Motor neuron (in vitro differentiated cells): Measurements from ENCODE around the gene OPHN1. TPM values are rescaled to one million over a fixed set of nuclear protein-coding genes. Genes with fewer than 3 reads are reported as not detected.

Experiments used
- ATAC-seq, 8 experiments: fragments of 200-7000 bp; cut with Tn5 transposase; replicated peaks in 6 of 8; 2 replicates each; pipeline ENCODE4 v1.8.0; 2021; ENCODE audit warnings: mild to moderate bottlenecking in 8 of 8, moderate library complexity in 8 of 8
- H3K27ac ChIP-seq, 2 donors: fragments of 250-450 bp; sonication (Bioruptor Pico); 2 replicates each; pipeline ENCODE4 v1.9.0; 2021; ENCODE audit warnings: antibody characterized with exemption in 2 of 2, mild to moderate bottlenecking in 2 of 2, moderate library complexity in 1 of 2
- H3K4me1 ChIP-seq, 2 donors: fragments of 250-450 bp; sonication (Bioruptor Pico); replicated peaks in 1 of 2; 2 replicates each; pipeline ENCODE4 v1.6.1; 2021; ENCODE audit warnings: antibody characterized with exemption in 2 of 2, mild to moderate bottlenecking in 2 of 2, moderate library complexity in 1 of 2
- H3K4me3 ChIP-seq, 5 donors: fragments of 250-450 bp; sonication (Bioruptor Pico); 2 replicates each; pipeline ENCODE4 v1.9.0; 2021; ENCODE audit warnings: antibody characterized with exemption in 5 of 5, mild to moderate bottlenecking in 5 of 5, moderate library complexity in 4 of 5
- WGBS, 10 experiments: fragments of 450-650 bp; shearing (Covaris generic); methylation state at CpG; one replicate each; pipeline ENCODE4 v1.0.0; 2022; 5-methylcytosine and 5-hydroxymethylcytosine counted together
- in situ Hi-C, 9 experiments: fragments of 400-800 bp; cut with MboI; loops; one replicate each; pipeline ENCODE4 v1.15.0; 2021; ENCODE audit warnings: low sequenced_read_pairs in 9 of 9, low pct_unique_long_range_greater_than_20kb in 2 of 9; ENCODE audit not compliant: unreplicated experiment in 9 of 9
- total RNA-seq, 8 experiments: library from RNA; unstranded; fragments of 300-600 nt; gene quantifications; 2 replicates each; pipeline versions ENCODE4 v1.2.3 to v1.2.4, GENCODE V29; 2022

The OPHN1 gene
- total RNA-seq, 8 experiments from 2014 or later: 4.6 to 13.9 (median 6.1) TPM

DNA sequence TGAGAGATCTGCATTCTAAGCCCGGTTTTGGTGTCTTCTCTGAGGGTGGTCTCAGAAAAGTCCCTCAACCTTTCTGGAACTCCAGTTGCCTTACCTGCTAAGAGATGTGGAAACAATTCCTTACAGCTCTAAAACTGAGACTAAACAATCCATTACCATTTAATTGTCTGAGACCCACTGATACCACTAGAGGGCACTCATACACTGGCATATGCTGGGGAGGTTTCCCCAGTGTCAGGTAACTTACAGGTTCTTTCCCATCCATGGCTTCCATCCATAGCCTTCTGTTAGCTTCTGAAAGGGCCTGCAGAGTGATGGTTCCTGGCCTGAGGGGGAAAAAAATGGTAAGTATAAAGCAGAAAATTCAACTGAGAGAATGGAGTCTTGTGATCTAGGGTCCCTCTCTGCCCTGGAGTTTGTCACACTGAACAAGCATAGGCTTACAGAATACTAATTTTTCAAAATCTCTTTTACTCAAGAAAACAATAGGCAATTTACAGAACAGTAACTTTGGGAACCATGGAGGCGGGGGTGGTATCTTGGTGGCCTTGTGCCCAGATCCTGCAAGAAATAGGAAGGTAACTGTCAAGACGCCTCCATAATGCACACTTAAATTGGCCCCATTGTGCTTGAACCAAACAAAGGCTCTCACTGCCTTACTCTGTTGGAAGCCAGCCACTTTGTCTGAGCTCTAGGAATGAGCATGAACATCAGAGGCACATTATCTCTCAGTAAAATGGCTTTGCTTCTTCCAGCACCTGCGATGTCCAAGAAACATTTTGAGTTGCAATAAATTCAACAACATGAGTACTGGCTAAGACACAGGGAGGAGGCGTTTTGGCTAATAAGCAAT, 236.1 kb downstream of the OPHN1 start:
- in situ Hi-C loops: loop anchor here in 3 of 9 experiments (25.0 kb wide), 1 partner anchor 265 kb away; no protein-coding TSS in a partner anchor
- H3K27ac ChIP-seq: no peak overlapping the region
- WGBS, 10 experiments: 0 to 64% (median 52%) methylated on average over 1 to 4 of the region's 5 CpGs; no CpG with 5 or more reads in 5 of the 10 experiments
- ATAC-seq: peak in 7 of 8 experiments; percentile 46 to 76 (median 54)
- H3K4me3 ChIP-seq: no peak overlapping the region
- no peaks in the 10 kb centered on the region for H3K4me1 ChIP-seq

DNA sequence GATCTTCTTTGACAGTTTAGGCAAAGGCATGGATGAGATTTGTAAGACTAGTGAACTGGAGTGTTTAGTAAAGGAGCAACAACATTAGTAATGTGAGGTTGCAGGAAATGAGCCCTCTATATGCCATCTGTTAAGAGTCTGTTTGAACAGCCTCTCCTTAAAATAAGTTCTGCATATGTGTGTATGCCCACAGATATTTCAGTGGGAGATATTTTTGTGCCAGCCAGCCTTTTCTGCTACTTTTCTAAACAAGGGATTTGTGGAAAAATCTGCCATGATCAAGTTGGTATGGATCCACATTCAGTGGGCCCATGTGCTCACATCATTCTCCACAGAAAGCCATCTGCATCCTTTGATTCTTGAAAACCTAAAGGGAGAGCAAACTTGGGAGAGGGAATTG, 237.7 kb downstream of the OPHN1 start:
- in situ Hi-C loops: loop anchor here in 3 of 9 experiments (25.0 kb wide), 1 partner anchor 267 kb away; no protein-coding TSS in a partner anchor
- Histone ChIP-seq H3K4me1 (no peaks in the 10 kb centered on the region), H3K27ac (no peak overlapping the region), H3K4me3 (no peak overlapping the region)
- no peak for ATAC-seq

DNA sequence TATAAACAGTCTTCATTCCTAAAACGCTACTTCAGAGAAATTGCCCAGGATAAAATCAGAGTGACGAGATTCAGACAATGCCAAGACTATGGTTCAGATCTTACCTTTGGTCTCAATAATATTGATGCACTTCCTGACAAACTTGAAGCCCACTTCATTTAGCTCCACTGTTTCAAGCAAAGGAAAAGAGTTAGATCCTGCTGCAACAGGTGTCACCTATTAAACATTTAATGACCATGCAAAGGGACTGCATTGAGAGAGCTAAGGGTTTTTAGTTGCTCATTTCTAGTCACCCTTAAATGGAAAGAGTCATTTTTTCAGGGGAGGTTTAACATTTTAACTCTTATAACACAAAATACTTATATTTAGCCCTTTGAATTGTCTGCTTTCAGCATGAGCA, 239.5 kb downstream of the OPHN1 start:
- in situ Hi-C loops: loop anchor here in 3 of 9 experiments (25.0 kb wide), 1 partner anchor 269 kb away; no protein-coding TSS in a partner anchor
- 45 to 80% methylated on average over 1 to 2 of the region's 2 CpGs; no CpG with 5 or more reads in 8 of the 10 experiments for WGBS, 10 experiments
- H3K4me3 ChIP-seq: no peak overlapping the region
- no peak overlapping the region for H3K27ac ChIP-seq
- no peak for ATAC-seq
- no peaks in the 10 kb centered on the region for H3K4me1 ChIP-seq

DNA sequence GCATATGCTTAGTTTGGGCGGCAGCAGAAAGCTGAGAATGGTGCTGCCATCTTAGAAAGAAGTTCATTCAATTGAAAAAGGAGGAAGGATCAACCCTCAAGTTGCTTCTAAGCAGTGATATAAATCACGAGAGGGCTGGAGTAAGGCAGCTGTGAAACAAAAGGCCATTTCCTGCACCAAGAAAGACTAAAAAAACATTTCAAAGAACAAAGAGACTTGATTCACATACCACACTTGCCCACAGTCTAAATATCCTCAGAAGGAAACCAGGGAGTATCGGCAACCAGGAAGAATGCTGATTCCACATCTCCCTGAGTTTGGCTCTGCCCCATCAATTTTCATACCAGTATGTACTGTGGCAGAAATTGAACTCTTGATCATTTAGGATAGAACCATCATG, 240.1 kb downstream of the OPHN1 start:
- no peak overlapping the region for H3K4me3 ChIP-seq
- H3K4me1 ChIP-seq: no peaks in the 10 kb centered on the region
- 20 to 62% (median 20%) methylated on average over 1 to 3 of the region's 3 CpGs; no CpG with 5 or more reads in 7 of the 10 experiments for WGBS, 10 experiments
- peak in 1 of 8 experiments; percentile 36 for ATAC-seq
- in situ Hi-C loops: loop anchor here in 3 of 9 experiments (25.0 kb wide), 1 partner anchor 269 kb away; no protein-coding TSS in a partner anchor
- no peak overlapping the region for H3K27ac ChIP-seq

DNA sequence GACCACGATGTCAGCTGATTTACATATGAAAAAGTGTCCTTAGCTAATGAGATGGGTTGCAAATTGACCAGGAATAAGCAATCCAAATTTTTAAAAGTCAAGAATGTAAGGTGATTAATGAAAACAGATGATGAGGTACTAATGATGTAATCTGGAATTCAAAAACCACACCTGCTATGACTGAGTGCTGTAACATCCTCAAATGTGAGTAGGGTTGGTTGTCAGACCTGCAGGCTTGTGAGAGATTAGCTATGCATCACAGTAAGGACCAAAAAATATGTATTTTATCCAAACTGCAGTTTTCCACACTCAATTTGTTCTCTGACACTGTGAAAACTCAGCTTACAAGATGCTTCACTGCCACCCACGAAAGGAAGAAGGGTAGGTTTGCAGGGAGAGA, 242.5 kb downstream of the OPHN1 start:
- ATAC-seq: no peak
- H3K4me3 ChIP-seq: no peak overlapping the region
- H3K4me1 ChIP-seq: no peaks in the 10 kb centered on the region
- H3K27ac ChIP-seq: no peak overlapping the region
- WGBS, 10 experiments: 17 to 80% (median 26%) methylated on average over 1 to 2 of the region's 2 CpGs; no CpG with 5 or more reads in 4 of the 10 experiments
- in situ Hi-C loops: loop anchor here in 3 of 9 experiments (25.0 kb wide), 1 partner anchor 272 kb away; no protein-coding TSS in a partner anchor

DNA sequence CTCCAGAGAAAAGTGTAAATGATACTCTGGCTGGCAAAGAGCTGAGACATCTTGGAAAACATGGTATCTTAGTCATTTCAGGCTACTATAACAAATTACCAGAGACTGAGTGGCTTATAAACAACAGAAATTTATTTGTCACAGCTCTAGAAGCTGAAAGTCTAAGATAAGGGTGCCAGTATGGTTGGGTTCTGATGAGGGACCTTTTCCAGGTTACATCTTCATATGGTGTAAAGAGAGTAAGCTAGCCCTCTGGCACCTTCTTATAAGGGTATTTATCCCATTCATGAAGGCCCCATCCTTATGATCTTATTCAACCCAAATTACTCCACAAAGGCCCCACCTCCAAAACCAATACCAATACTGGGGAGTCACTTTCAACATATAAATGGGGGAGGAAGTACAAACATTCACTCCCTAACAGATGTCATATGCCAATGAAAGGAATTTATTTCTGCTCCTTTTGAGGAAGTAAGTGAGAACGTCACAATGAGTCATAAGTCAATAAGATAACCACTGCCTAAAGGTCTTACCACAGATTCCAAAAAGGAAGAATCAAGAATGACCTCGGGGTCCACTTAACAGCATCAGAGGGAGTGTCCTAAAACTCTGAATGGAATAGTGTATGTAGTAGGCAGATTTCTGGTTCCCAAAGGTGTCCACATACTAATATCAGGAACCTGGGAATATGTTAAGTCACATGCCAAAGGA, 246.6 kb downstream of the OPHN1 start:
- H3K27ac ChIP-seq: no peak overlapping the region
- peak in 2 of 8 experiments; percentile 53 to 56 for ATAC-seq
- in situ Hi-C loops: loop anchor here in 3 of 9 experiments (25.0 kb wide), 1 partner anchor 276 kb away; no protein-coding TSS in a partner anchor
- H3K4me3 ChIP-seq: no peak overlapping the region
- WGBS, 10 experiments: 0 to 69% (median 40%) methylated on average over 1 of the region's 2 CpGs; no CpG with 5 or more reads in 7 of the 10 experiments
- H3K4me1 ChIP-seq: no peaks in the 10 kb centered on the region

DNA sequence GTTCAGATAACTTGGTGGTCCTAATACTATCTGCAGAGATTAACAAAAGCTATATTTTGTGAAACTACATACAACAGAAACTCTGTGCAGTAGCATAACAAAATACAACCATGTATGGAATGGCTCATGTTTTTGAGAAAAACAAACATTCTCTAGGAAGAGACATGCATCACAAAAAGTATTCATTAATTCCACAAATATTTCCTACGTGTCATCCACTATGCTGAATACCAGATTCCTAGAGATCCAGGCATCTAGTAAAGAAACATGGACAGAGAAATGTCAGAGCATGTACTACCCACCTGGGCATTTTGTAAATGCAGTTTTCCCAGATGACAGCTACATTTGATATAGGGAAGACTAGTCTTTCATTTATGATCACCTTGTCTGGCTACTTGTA, 248.1 kb downstream of the OPHN1 start:
- in situ Hi-C loops: loop anchor here in 3 of 9 experiments (25.0 kb wide), 1 partner anchor 277 kb away; no protein-coding TSS in a partner anchor
- Histone ChIP-seq H3K27ac (no peak overlapping the region), H3K4me3 (no peak overlapping the region), H3K4me1 (no peaks in the 10 kb centered on the region)
- 36 to 71% (median 60%) methylated on average over 1 of the region's 1 CpG; no CpG with 5 or more reads in 7 of the 10 experiments for WGBS, 10 experiments
- no peak for ATAC-seq

DNA sequence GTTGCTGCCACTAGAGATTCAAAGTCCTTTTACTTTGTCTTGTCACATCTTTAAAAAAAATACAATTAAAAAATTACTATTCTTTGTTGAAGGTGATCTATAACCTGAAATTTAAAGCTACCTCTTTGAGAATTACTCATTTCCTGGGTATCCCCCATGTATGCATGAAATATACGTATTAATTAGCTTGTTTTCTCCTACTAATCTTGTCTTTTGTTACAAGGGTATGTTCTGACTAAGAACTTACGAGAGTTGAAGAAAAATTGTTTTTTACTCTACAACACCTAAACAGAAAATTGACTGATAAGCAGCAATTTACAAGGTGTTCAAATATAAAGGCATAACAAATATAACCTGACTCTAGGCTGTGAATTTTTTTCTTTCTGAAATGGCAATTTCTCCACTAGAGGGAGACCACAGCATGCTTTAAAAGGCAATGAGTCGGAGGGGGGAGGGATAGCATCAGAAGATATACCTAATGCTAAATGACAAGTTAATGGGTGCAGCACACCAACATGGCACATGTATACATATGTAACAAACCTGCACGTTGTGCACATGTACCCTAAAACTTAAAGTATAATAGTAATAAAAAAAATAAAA, 249.6 kb downstream of the OPHN1 start:
- in situ Hi-C loops: loop anchor here in 3 of 9 experiments (25.0 kb wide), 1 partner anchor 279 kb away; no protein-coding TSS in a partner anchor
- peak in 2 of 8 experiments; percentile 20 to 35 for ATAC-seq
- 0 to 100% (median 31%) methylated on average over 1 to 4 of the region's 4 CpGs; no CpG with 5 or more reads in 6 of the 10 experiments for WGBS, 10 experiments
- Histone ChIP-seq H3K4me3 (no peak overlapping the region), H3K27ac (no peak overlapping the region), H3K4me1 (no peaks in the 10 kb centered on the region)

DNA sequence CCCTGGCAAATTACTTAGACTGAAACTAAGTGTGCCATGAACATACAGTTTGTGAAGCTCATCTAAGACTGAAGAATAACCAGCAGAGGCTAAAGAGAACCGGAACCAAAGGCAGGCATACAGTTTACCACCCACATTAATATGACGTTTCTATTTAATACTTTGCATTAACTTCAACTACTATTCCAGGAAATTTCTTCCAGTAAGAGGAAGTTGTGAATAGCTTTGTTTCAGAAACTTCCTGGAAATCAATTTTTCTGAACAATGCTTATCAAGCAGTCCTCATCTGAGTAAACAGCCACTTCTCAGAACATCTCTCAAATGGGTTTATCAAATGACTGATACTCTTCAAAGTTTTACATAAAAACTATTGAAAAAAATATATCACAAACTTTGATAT, 252.7 kb downstream of the OPHN1 start:
- Histone ChIP-seq H3K4me1 (no peaks in the 10 kb centered on the region), H3K27ac (no peak overlapping the region), H3K4me3 (no peak overlapping the region)
- ATAC-seq: no peak
- in situ Hi-C loops: loop anchor here in 3 of 9 experiments (25.0 kb wide), 1 partner anchor 282 kb away; no protein-coding TSS in a partner anchor
- 55 to 100% (median 70%) methylated on average over 1 to 2 of the region's 2 CpGs; no CpG with 5 or more reads in 6 of the 10 experiments for WGBS, 10 experiments

DNA sequence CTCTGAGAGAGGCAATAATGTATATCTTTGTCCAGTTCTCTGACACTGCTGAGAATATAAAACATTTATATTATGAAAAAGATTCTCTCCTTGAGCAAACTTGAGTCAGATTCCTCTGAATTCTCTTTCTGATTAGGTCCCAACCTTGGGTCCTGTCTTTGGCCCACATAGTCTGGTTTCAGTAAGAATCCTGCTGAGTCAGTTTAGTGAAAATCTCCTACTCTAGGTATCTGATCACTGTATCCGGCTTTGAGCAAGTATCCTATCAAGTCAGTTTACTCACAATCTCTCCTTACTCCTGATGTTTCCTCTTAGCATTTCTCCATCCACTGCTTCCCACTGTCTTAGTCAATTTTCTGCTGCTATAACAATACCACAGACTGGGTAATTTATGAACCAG, 253.9 kb downstream of the OPHN1 start:
- WGBS, 10 experiments: 50 to 60% methylated on average over 1 of the region's 1 CpG; no CpG with 5 or more reads in 8 of the 10 experiments
- in situ Hi-C loops: loop anchor here in 3 of 9 experiments (25.0 kb wide), 1 partner anchor 283 kb away; no protein-coding TSS in a partner anchor
- ATAC-seq: no peak
- no peak overlapping the region for H3K27ac ChIP-seq
- H3K4me1 ChIP-seq: no peaks in the 10 kb centered on the region
- H3K4me3 ChIP-seq: no peak overlapping the region

DNA sequence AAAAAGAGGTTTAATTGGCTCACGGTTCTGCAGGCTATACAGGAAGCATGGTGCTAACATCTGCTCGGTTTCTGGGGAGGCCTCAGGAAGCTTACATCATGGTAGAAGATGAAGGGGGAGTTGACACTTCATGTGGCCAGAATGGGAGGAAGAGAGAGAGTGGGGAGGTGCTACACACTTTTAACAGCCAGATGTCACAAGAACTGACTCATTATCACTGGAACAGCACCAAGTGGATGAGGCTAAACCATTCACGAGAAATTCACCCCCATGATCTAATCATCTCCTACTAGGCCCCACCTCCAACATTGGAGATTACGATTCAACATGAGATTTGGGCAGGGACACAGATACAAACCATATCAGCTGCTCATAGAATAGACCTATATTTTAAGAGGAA, 255.8 kb downstream of the OPHN1 start:
- Histone ChIP-seq H3K4me1 (no peaks in the 10 kb centered on the region), H3K4me3 (no peak overlapping the region), H3K27ac (no peak overlapping the region)
- ATAC-seq: peak in 2 of 8 experiments; percentile 27 to 41
- WGBS, 10 experiments: 0 to 83% (median 40%) methylated on average over 1 of the region's 4 CpGs; no CpG with 5 or more reads in 6 of the 10 experiments
- in situ Hi-C loops: loop anchor here in 3 of 9 experiments (25.0 kb wide), 1 partner anchor 285 kb away; no protein-coding TSS in a partner anchor

DNA sequence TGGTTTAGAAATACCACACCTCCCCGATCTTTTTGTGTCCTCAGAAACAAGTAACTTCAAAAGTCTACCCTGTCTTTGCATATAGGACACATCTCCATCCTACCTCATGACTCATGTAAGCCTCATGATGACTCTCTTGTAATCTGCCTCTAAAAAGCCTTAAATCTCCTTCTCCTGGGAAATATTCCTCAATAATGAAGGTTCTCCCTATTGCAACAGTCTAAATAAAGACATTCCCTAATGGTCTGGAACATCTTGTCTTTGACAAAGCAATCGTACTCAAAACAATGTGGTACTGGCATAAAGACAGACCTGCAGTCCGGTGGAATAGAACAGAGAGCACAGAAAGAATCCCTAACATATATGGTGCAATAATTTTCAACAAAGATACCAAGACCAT, 257.7 kb downstream of the OPHN1 start:
- 10 to 83% (median 45%) methylated on average over 1 to 3 of the region's 3 CpGs; no CpG with 5 or more reads in 6 of the 10 experiments for WGBS, 10 experiments
- peak in 2 of 8 experiments; percentile 84 to 88 for ATAC-seq

More for the DNA sequence above, 257.7 kb downstream of the OPHN1 start:
- no peak overlapping the region for H3K4me3 ChIP-seq
- no peaks in the 10 kb centered on the region for H3K4me1 ChIP-seq
- no peak overlapping the region for H3K27ac ChIP-seq
- in situ Hi-C loops: loop anchor here in 3 of 9 experiments (25.0 kb wide), 1 partner anchor 287 kb away; no protein-coding TSS in a partner anchor
